ENCODE measurements around the gene RBMX2. TPM values are rescaled to one million over a fixed set of nuclear protein-coding genes. Genes with fewer than 3 reads are reported as not detected.

The RBMX2 gene
- total RNA-seq, 1 donor from 2014 or later = 23.0 TPM

DNA sequence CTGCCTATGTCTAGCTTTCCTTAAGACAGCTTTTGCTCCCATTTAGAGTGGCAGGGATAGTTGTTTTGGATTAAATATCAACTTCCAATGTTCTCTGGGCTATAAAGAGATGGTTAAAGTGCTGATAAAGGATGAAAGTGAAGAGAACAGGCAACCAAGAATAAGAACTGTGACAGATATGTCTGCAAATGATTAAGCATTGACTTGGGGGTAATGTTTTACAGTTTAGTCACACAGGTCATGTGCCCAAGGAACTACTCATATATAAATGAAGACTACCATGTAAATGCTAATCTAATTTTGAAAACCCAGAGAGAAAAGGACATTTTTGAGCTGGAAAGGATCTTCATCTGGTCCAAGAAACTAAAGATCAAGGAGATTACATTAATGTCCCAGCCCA lies 42.1 kb downstream of the RBMX2 start:
- Histone ChIP-seq H3K9me3 (ENCODE audit: control insufficient read depth in 3 of 3, low read length in 3 of 3) (no peaks in the 10 kb centered on the region), H3K27me3 (ENCODE audit: control insufficient read depth in 3 of 3, insufficient read depth in 3 of 3, low read length in 3 of 3) (no peaks in the 10 kb centered on the region), H3K4me3 (ENCODE audit: low read length in 3 of 3) (no peak overlapping the region), H3K27ac (ENCODE audit: low read depth, low read length) (no peak overlapping the region), H3K9ac (ENCODE audit: low read depth in 1 of 3, low read length in 3 of 3) (no peak overlapping the region), H3K4me1 (ENCODE audit: control insufficient read depth in 3 of 3, insufficient read depth in 3 of 3, low read length in 3 of 3) (no peaks in the 10 kb centered on the region), H3K36me3 (ENCODE audit: control insufficient read depth in 3 of 3, insufficient read depth in 3 of 3, low read length in 3 of 3) (no peaks in the 10 kb centered on the region)

DNA sequence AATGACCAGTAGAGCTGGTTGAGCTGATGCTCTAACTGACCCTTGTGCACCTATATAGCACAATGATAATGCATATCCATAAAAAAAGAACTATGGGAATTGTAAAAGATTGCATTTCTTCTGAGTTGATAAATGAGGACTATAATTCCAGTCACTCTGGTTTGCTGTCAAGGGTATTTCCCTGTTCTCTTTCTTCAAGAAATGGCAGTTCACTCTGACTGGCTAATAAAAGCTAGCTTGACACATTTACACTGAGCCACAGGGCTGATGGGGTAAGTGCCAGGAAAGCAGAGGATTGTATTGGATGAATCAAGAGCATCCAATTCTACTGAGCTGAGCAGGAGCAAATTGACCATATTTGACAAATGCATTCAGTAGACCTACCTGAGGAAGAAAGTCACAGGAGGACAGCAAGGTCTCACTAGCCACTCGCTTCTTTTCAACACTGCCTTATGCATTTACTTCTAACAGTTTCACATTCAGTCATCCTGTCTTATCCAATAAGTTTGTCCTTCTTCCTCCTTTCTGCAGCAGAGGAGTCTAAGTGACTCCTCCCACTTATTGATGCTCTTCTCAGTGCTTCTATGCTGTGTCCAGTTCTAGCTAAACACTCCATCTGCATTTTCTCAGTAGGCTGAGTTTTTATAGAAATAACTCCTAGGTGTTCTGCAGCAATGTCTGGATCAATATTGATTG lies 43.0 kb downstream of the RBMX2 start:
- H3K4me3 ChIP-seq (ENCODE audit: low read length in 3 of 3) = no peak overlapping the region
- no peaks in the 10 kb centered on the region for H3K9me3 ChIP-seq (ENCODE audit: control insufficient read depth in 3 of 3, low read length in 3 of 3)
- H3K27me3 ChIP-seq (ENCODE audit: control insufficient read depth in 3 of 3, insufficient read depth in 3 of 3, low read length in 3 of 3) = no peaks in the 10 kb centered on the region
- no peaks in the 10 kb centered on the region for H3K4me1 ChIP-seq (ENCODE audit: control insufficient read depth in 3 of 3, insufficient read depth in 3 of 3, low read length in 3 of 3)
- no peaks in the 10 kb centered on the region for H3K36me3 ChIP-seq (ENCODE audit: control insufficient read depth in 3 of 3, insufficient read depth in 3 of 3, low read length in 3 of 3)
- no peak overlapping the region for H3K9ac ChIP-seq (ENCODE audit: low read depth in 1 of 3, low read length in 3 of 3)
- no peak overlapping the region for H3K27ac ChIP-seq (ENCODE audit: low read depth, low read length)

DNA sequence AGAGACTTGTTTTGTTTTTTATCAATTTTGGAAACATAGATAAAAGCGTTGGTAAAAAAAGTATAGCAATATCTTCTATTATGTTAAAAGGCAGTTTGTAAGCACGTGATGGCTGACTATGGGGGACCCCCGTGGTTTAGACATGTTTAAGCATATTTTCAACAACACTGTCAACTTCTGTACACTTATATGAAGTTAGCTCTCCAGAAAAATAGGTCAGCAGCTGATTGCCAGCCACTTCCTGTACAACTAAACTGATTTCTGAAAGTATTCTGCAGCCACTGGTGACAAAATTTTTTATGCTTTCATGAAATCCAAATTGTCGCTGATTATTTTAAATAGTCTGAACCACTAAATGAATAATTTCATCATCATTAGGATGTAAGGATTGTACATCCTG lies 45.2 kb downstream of the RBMX2 start:
- Histone ChIP-seq H3K27ac (ENCODE audit: low read depth, low read length) (no peak overlapping the region), H3K27me3 (ENCODE audit: control insufficient read depth in 3 of 3, insufficient read depth in 3 of 3, low read length in 3 of 3) (no peaks in the 10 kb centered on the region), H3K4me3 (ENCODE audit: low read length in 3 of 3) (no peak overlapping the region)

More for the DNA sequence above, 45.2 kb downstream of the RBMX2 start:
- Histone ChIP-seq H3K9me3 (ENCODE audit: control insufficient read depth in 3 of 3, low read length in 3 of 3) (no peaks in the 10 kb centered on the region), H3K36me3 (ENCODE audit: control insufficient read depth in 3 of 3, insufficient read depth in 3 of 3, low read length in 3 of 3) (no peaks in the 10 kb centered on the region), H3K9ac (ENCODE audit: low read depth in 1 of 3, low read length in 3 of 3) (no peak overlapping the region), H3K4me1 (ENCODE audit: control insufficient read depth in 3 of 3, insufficient read depth in 3 of 3, low read length in 3 of 3) (no peaks in the 10 kb centered on the region)

Other genes starting within 250 kb of the RBMX2 start
- gene AIFM1, start 236.1 kb upstream of the RBMX2 start, total RNA-seq = 19.3 TPM
- 1.6 TPM for gene RAB33A, start 230.0 kb upstream of the RBMX2 start, total RNA-seq
- 5.7 TPM for gene ZNF280C, start 133.1 kb upstream of the RBMX2 start, total RNA-seq
- 5.7 TPM for gene SLC25A14, start 62.1 kb upstream of the RBMX2 start, total RNA-seq
- not detected for gene GPR119, start 16.3 kb upstream of the RBMX2 start, total RNA-seq